VCaP (cell line): Measurements from ENCODE around the gene ALDOC.
"Not testable (repeated sequence)": the region's sequence is repeated elsewhere in the genome, so short reads cannot be mapped to it uniquely, and the experiment has no call there.

Source experiments
- H3K27ac ChIP-seq: fragments of 450-650 bp; 2 replicates; pipeline ENCODE4 v1.5.1; 2017
- TF ChIP-seq, protein P1 (sequence below): fragments of 450-650 bp; conservative IDR thresholded peaks from 2 replicates; pipeline ENCODE4 v1.5.1; 2017; ENCODE audit warnings: mild to moderate bottlenecking, moderate library complexity

The ALDOC gene

DNA sequence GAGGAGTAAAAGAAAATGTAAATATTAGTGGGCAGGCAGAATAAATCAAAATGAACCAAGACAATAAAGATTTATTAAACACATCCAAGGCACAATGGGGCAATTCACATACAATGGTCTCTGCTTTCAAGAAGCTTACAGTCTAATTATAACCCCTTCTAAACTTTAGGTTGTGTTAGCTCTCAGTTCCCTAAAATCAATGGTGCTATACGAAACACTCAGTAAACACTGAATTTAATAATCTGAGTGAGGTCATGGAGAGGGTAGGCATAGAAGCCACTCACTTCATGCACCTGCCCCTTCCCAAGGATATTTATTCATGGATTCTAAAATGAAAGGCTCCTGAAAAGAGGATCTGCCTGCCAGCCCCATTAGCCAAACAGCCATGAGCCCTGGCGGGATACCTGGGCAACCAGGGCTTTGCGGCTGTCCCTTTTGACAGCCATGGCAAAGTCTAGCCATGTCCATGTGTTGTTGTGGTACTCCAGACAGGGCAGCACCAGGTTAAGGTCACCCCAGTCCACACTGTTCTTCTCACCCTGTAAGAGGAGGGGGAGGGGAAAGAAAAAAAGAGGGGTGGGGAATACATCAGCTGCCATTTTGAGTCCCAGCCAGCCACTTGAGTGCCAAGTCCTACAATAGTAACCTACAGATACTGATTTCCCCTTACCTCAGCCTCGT lies 38.7 kb upstream of the ALDOC start:
- H3K27ac ChIP-seq = no peak overlapping the region
- TF ChIP-seq, protein P1, sequence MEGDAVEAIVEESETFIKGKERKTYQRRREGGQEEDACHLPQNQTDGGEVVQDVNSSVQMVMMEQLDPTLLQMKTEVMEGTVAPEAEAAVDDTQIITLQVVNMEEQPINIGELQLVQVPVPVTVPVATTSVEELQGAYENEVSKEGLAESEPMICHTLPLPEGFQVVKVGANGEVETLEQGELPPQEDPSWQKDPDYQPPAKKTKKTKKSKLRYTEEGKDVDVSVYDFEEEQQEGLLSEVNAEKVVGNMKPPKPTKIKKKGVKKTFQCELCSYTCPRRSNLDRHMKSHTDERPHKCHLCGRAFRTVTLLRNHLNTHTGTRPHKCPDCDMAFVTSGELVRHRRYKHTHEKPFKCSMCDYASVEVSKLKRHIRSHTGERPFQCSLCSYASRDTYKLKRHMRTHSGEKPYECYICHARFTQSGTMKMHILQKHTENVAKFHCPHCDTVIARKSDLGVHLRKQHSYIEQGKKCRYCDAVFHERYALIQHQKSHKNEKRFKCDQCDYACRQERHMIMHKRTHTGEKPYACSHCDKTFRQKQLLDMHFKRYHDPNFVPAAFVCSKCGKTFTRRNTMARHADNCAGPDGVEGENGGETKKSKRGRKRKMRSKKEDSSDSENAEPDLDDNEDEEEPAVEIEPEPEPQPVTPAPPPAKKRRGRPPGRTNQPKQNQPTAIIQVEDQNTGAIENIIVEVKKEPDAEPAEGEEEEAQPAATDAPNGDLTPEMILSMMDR = no peak

GRCh38 chr17:28613931-28614381 lies 37.3 kb upstream of the ALDOC start, which contains the start of gene RSKR:
Gene RSKR (minus strand): TSS chr17:28614185. CDS start chr17:28614161, 24 bp downstream.
- no peak within 1 kb of the TSS for H3K27ac ChIP-seq
- TF ChIP-seq, protein P1 = no peak

DNA sequence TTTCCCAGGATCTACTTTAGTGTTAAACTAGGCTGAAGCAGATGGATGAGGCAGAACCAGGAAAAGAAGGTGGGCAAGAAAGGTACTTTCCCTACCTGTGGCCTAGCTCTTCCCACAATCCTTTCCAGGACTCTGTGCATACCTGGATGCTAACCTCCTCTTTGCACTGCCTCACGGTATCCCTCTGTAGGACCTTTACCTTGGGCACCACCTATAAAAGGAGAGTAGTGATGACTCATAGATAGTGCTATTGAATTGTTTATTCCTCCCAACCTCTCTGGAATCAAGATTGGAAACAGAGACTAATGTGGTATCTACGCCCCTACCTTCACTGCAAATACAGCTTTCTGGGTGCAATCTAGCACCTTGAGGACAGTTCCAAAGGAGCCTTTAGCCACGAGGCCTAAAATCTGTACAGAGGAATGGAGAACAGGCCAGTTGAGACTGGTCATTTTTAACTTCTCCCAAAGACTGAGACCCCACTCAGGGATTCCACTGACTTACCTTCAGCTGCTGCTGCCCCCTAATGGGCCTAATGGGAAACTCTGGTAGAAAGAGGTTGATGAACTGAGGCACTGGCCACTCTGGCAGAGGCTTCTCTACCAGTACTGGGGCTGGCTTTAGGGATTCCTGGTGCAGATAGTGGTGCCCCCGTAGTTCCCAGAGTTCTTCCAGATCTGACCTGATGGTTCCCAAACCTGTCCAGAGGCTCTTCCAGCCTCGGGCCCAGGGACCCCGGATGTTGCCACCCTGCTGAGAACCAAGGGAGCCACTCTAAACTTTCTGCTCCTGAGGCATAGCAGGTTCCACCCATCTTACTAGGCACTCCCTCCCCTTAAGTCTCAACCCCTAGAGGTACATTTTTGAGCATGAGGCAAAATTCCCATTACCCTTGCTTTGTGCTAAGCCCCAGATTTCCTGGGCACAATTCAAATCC lies 36.5 kb upstream of the ALDOC start:
- H3K27ac ChIP-seq = no peak overlapping the region
- TF ChIP-seq, protein P1 = peak; percentile 87

DNA sequence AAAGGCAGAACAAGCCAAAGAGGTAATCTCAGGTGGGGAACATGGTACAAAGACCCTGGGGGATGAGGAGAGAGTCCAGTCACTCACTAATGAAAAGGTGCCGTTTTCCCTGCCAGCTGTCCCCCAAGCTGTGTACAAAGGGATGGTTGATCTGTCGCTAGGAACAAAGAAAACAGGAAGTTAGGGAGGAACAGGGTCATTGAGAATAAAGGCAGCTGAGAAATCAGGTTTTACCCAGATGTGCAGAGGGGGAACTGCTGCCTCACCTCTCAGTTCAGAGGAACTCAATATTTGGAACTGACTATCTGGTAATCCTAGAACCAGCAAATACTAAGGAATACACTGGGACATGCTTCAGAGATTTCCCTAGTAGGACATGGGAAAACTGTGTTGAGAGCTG lies 35.8 kb upstream of the ALDOC start:
- H3K27ac ChIP-seq = no peak overlapping the region
- TF ChIP-seq, protein P1 = no peak

GRCh38 chr17:28610376-28610775 lies 33.7 kb upstream of the ALDOC start:
- TF ChIP-seq, protein P1 = no peak

DNA sequence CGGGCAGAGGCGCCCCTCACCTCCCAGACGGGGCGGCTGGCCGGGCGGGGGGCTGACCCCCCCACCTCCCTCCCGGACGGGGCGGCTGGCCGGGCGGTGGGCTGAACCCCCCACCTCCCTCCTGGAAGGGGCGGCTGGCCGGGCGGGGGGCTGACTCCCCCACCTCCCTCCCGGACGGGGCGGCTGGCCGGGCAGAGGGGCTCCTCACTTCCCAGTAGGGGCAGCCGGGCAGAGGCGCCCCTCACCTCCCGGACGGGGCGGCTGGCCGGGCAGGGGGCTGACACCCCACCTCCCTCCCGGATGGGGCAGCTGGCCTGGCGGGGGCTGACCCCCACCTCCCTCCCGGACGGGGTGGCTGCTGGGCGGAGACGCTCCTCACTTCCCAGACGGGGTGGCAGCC lies 27.3 kb upstream of the ALDOC start:
- H3K27ac ChIP-seq = not testable (repeated sequence)

More at GRCh38 chr17:28610376-28610775, 33.7 kb upstream of the ALDOC start:
- no peak overlapping the region for H3K27ac ChIP-seq

GRCh38 chr17:28599311-28600184 lies 22.9 kb upstream of the ALDOC start:
- TF ChIP-seq, protein P1 = no peak
- peak overlapping the region; percentile 82 for H3K27ac ChIP-seq
